Osteocyte (in vitro differentiated cells): ENCODE data around the gene HECA. TPM values are rescaled to one million over a fixed set of nuclear protein-coding genes. Genes with fewer than 3 reads are reported as not detected.
"Not testable (repeated sequence)": the region's sequence is repeated elsewhere in the genome, so short reads cannot be mapped to it uniquely, and the experiment has no call there.

Source experiments
- DNase-seq: peaks from one replicate; pipeline ENCODE4 v3.0.0; 2021; ENCODE audit warnings: mixed read lengths; ENCODE audit not compliant: unreplicated experiment; ENCODE audit errors: extremely low spot score
- H3K27ac Mint-ChIP-seq: one replicate; pipeline ENCODE4 v1.8.0; 2021; ENCODE audit warnings: mild to moderate bottlenecking, mixed read lengths; ENCODE audit not compliant: unreplicated experiment
- H3K27me3 Mint-ChIP-seq: one replicate; pipeline ENCODE4 v1.8.0; 2021; ENCODE audit warnings: mixed read lengths; ENCODE audit not compliant: unreplicated experiment
- H3K36me3 Mint-ChIP-seq: one replicate; pipeline ENCODE4 v1.8.0; 2021; ENCODE audit warnings: mixed read lengths; ENCODE audit not compliant: unreplicated experiment
- H3K4me1 Mint-ChIP-seq: one replicate; pipeline ENCODE4 v1.8.0; 2021; ENCODE audit warnings: mixed read lengths; ENCODE audit not compliant: unreplicated experiment
- H3K4me3 Mint-ChIP-seq: one replicate; pipeline ENCODE4 v1.8.0; 2021; ENCODE audit warnings: mild to moderate bottlenecking, moderate library complexity, mixed read lengths; ENCODE audit not compliant: unreplicated experiment
- H3K9me3 Mint-ChIP-seq: one replicate; pipeline ENCODE4 v1.8.0; 2021; ENCODE audit warnings: mixed read lengths; ENCODE audit not compliant: unreplicated experiment
- total RNA-seq: library from RNA; stranded (reverse); gene quantifications from 2 replicates; pipeline ENCODE4 v1.2.1, GENCODE V29; 2021
- TF ChIP-seq, protein P1 (sequence below): fragments of 200-600 bp; sonication (generic); IDR thresholded peaks from 2 replicates; pipeline ENCODE4 v1.5.0; 2021; ENCODE audit warnings: antibody characterized with exemption, mild to moderate bottlenecking, moderate library complexity

The HECA gene
- total RNA-seq, 1 donor from 2014 or later, result 24.3 TPM

- H3K4me3 Mint-ChIP-seq, result no peak overlapping the region
- H3K27ac Mint-ChIP-seq, result no peak overlapping the region
- no peak for DNase-seq
- H3K36me3 Mint-ChIP-seq, result peaks cover 5% of the 10 kb centered on the region
- peaks cover 4% of the 10 kb centered on the region for H3K27me3 Mint-ChIP-seq
- peaks cover 5% of the 10 kb centered on the region for H3K4me1 Mint-ChIP-seq
- TF ChIP-seq, protein P1, sequence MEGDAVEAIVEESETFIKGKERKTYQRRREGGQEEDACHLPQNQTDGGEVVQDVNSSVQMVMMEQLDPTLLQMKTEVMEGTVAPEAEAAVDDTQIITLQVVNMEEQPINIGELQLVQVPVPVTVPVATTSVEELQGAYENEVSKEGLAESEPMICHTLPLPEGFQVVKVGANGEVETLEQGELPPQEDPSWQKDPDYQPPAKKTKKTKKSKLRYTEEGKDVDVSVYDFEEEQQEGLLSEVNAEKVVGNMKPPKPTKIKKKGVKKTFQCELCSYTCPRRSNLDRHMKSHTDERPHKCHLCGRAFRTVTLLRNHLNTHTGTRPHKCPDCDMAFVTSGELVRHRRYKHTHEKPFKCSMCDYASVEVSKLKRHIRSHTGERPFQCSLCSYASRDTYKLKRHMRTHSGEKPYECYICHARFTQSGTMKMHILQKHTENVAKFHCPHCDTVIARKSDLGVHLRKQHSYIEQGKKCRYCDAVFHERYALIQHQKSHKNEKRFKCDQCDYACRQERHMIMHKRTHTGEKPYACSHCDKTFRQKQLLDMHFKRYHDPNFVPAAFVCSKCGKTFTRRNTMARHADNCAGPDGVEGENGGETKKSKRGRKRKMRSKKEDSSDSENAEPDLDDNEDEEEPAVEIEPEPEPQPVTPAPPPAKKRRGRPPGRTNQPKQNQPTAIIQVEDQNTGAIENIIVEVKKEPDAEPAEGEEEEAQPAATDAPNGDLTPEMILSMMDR, result no peak
- H3K9me3 Mint-ChIP-seq, result peaks cover 15% of the 10 kb centered on the region
Observed at GRCh38 chr6:139117734-139118133, 17.1 kb upstream of the HECA start.

DNA sequence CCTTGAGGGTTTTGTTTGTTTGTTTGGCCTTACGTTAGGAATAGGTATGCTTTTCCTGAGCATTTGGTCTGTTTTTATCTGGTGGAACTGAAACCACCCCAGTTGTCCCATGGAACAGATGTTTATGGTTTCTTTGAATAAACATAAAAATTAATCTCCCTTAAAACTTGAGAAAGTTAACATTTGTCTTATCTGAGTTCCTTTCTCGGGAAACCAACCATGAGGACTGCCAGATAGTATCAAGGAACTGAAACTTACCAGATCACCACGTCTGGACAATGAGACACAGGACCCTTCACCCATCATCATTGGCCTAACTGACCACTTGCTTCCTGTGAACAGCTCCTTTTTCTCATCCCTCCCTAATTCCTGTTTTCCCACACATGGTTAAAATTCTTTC, 15.3 kb upstream of the HECA start:
- DNase-seq, result no peak
- Mint-ChIP-seq H3K9me3 (peaks cover 15% of the 10 kb centered on the region), H3K36me3 (peaks cover 5% of the 10 kb centered on the region), H3K27me3 (peaks cover 8% of the 10 kb centered on the region), H3K27ac (no peak overlapping the region), H3K4me1 (no peaks in the 10 kb centered on the region), H3K4me3 (no peak overlapping the region)
- TF ChIP-seq, protein P1, result no peak

DNA sequence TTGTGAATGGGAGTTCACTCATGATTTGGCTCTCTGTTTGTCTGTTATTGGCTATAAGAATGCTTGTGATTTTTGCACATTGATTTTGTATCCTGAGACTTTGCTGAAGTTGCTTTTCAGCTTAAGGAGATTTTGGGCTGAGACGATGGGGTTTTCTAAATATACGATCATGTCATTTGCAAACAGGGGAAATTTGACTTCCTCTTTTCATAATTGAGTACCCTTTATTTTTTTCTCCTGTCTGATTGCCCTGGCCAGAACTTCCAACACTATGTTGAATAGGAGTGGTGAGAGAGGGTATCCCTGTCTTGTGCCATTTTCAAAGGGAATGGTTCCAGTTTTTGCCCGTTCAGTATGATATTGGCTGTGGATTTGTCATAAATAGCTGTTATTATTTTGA, 12.1 kb upstream of the HECA start:
- not testable (repeated sequence) for DNase-seq, H3K4me3 Mint-ChIP-seq, H3K27ac Mint-ChIP-seq, H3K36me3 Mint-ChIP-seq, H3K27me3 Mint-ChIP-seq
- peaks cover 15% of the 10 kb centered on the region for H3K9me3 Mint-ChIP-seq
- H3K4me1 Mint-ChIP-seq, result peaks cover 20% of the 10 kb centered on the region

DNA sequence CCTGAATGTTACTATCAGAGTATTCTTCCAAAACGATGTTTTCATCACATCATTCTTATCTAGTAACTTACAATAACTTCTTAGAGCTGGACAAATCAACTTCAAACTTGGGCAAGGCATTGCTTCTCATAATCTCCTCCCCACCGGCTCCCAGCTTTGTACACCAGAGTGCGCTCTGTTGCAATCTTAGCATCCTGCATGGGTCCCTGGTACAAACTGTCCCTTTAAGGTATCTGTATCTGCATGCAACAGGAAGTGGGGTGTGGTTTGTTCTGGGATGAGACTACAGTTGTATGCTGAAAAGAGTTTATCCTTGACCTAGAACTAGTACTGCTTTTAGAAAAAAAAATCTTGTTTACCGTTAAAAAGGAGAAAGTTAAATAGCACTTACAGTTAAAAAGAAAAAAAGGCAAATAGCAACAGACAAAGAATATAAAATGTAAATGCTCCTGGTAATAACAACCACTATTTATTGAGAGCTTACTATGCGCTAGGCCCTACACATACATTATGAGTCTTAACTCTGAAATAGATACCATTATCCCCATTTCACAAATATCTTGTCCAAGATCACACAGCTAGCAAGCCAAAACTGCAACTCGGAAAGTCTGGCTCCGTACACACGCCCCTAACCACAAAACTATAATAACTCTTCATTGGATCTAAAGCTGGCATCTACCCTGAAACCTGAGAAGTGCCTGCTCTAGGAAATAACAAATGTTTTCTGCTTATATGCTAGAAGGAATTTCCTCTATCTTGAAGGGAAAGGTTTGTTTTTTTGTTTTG, 9.8 kb upstream of the HECA start:
- TF ChIP-seq, protein P1, result peak; percentile 45
- H3K27me3 Mint-ChIP-seq, result peaks cover 3% of the 10 kb centered on the region
- H3K36me3 Mint-ChIP-seq, result peaks cover 3% of the 10 kb centered on the region
- H3K9me3 Mint-ChIP-seq, result peaks cover 7% of the 10 kb centered on the region
- no peak for DNase-seq
- H3K4me1 Mint-ChIP-seq, result peaks cover 23% of the 10 kb centered on the region
- no peak overlapping the region for H3K4me3 Mint-ChIP-seq
- no peak overlapping the region for H3K27ac Mint-ChIP-seq

- Mint-ChIP-seq H3K4me1 (peaks cover 23% of the 10 kb centered on the region), H3K4me3 (no peak overlapping the region), H3K27ac (no peak overlapping the region), H3K27me3 (peaks cover 3% of the 10 kb centered on the region), H3K9me3 (no peaks in the 10 kb centered on the region), H3K36me3 (no peaks in the 10 kb centered on the region)
- TF ChIP-seq, protein P1, result no peak
- DNase-seq, result no peak
Observed at GRCh38 chr6:139126255-139126654, 8.6 kb upstream of the HECA start.
